NCI-H1417 treated with DMSO at 0.1 percent for 48 hours (cell line): ENCODE data around the gene RGL1.
"Not testable (repeated sequence)": the region's sequence is repeated elsewhere in the genome, so short reads cannot be mapped to it uniquely, and the experiment has no call there.

Experiments used
- DNase-seq: peaks from one replicate; lab custom pipeline; 2025; lab: John Stamatoyannopoulos, UW

The RGL1 gene

GRCh38 chr1:183785921-183786320 lies 19.0 kb upstream of the RGL1 start:
- not testable (repeated sequence) for DNase-seq

- no peak for DNase-seq
These were observed 17.2 kb upstream of the RGL1 start for GRCh38 chr1:183787704-183788103.

GRCh38 chr1:183791319-183791718 lies 13.6 kb upstream of the RGL1 start:
- no peak for DNase-seq

- DNase-seq, result no peak
These were observed 12.6 kb upstream of the RGL1 start for GRCh38 chr1:183792300-183792699.

- DNase-seq, result no peak
These were observed 10.8 kb upstream of the RGL1 start for GRCh38 chr1:183794088-183794487.

- DNase-seq, result no peak
These were observed 4.5 kb upstream of the RGL1 start for GRCh38 chr1:183800449-183800848.

- DNase-seq, result no peak
These were observed 3.3 kb upstream of the RGL1 start for GRCh38 chr1:183801649-183802048.

- no peak for DNase-seq
These were observed 533 bp upstream of the RGL1 start for GRCh38 chr1:183804387-183804786.

- DNase-seq, result no peak
These were observed 1.2 kb downstream of the RGL1 start for GRCh38 chr1:183806125-183806524.

- no peak for DNase-seq
These were observed 1.8 kb downstream of the RGL1 start for GRCh38 chr1:183806675-183807074.

GRCh38 chr1:183807549-183808168 lies 2.7 kb downstream of the RGL1 start:
- no peak for DNase-seq

GRCh38 chr1:183808296-183809027 lies 3.5 kb downstream of the RGL1 start:
- DNase-seq, result no peak

GRCh38 chr1:183810121-183810520 lies 5.2 kb downstream of the RGL1 start:
- DNase-seq, result no peak

GRCh38 chr1:183810756-183811544 lies 6.0 kb downstream of the RGL1 start:
- no peak for DNase-seq

- DNase-seq, result no peak
These were observed 7.2 kb downstream of the RGL1 start for GRCh38 chr1:183812128-183812527.

- no peak for DNase-seq
These were observed 8.0 kb downstream of the RGL1 start for GRCh38 chr1:183812686-183813569.

- no peak for DNase-seq
These were observed 9.3 kb downstream of the RGL1 start for GRCh38 chr1:183814121-183814681.

- no peak for DNase-seq
These were observed 11.2 kb downstream of the RGL1 start for GRCh38 chr1:183816110-183816509.

GRCh38 chr1:183817576-183818288 lies 12.8 kb downstream of the RGL1 start:
- DNase-seq, result no peak

- DNase-seq, result no peak
These were observed 14.1 kb downstream of the RGL1 start for GRCh38 chr1:183819059-183819458.

GRCh38 chr1:183821309-183821888 lies 16.5 kb downstream of the RGL1 start:
- DNase-seq, result no peak
